ENCODE results near the gene ANKRD10.

GRCh38 chr13:110885516-110885915 is 29.4 kb downstream of the ANKRD10 start:
- TF ChIP-seq CTCF (IDR thresholded peaks at IDR 0.05; ENCODE audit: borderline replicate concordance, extremely low read depth, low read length, poor library complexity, severe bottlenecking) (no peak), EZH2 (IDR thresholded peaks at IDR 0.05; ENCODE audit: borderline replicate concordance, low read depth, low read length, severe bottlenecking) (no peak)
